EH (cell line): ENCODE data around the gene SMIM32.
A peak's percentile ranks its signal among the peaks of the same experiment; 100 is the strongest.

Source experiments
- DNase-seq: peaks from one replicate; pipeline ENCODE4 v3.0.0-alpha.2; 2015; ENCODE audit warnings: low read depth

SMIM32 gene

DNA sequence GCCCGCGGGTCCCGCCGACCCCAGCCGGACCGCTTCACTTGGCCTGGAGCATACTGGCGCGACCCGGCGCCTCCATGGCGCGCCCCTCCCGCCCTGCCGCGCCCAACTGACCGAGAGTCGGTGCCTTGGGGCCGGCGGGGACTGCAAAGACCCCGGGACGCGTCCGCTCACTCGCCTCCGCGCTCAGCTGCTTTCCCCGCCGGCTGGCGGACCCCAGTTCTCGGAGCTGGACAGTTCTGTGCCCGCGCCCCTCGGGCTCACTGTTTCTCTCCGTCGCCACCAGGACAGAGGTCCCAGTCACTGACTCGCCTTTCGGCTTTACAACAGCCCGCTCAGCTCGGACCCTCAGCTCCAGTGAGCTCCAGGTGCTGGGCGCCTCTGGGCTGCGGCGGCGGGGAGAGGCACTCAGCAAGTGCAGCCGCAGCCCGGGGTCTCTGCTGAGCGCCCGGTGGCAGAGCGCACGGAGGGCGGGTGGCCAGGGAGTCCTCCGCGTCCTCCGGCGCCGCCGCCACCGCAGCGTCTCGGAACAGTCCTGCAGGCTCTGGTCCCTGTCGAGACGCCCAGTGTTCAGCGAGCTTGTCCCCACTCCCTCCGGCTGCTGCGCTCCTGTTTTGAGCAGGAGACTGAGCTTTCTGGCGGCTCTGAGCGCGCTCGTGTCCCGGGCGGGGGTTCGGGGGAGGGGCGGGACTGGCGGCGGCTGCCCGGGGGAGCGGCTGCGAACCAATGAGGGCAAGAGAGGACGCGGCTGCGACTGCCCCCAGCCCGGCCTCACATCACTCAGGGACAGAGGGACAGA, at the start of gene SMIM32:
Gene SMIM32, minus strand, starts transcription at position 637 of the 796 bp plus-strand sequence. CDS start 638 bp downstream, outside the sequence.
- DNase-seq = no peak

DNA sequence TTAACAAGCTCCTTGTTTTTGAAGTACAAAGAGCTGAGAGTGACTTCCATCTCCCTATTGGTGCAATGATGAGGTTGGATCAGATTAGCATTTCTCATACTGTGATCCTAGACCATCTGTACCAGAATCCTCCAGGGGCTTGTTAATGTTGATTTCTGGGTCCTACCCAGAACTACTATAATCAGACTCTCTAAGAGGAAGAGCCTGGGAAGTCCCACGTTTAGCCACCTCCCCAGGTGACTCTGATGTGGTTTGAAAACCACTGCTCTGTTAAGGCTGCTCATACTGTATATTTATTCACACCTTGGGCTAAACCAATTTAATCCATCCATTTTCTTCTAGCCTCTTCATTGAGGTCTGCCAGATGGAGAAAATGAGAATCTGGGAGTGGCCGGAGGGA, 49.6 kb upstream of the SMIM32 start:
- DNase-seq = no peak

DNA sequence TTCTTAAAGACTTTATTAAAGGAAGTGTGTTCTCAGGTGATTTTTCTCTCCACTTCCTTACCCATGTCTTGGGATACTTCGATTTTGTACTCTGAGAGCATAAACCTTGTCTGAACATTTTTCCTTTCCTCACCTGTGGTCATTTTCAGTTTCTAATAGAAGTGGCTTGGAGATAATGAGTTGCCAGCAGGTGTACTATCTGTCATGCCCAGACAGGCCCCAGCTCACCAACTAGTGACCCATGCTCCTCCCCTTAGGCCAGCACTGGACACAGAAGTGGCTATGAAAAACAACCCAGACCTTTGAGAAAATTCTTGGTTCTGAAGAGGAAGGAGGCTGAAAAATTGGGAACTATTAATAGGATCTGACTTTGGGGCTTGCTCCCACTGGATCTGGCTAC, 49.2 kb upstream of the SMIM32 start:
- DNase-seq = no peak

DNA sequence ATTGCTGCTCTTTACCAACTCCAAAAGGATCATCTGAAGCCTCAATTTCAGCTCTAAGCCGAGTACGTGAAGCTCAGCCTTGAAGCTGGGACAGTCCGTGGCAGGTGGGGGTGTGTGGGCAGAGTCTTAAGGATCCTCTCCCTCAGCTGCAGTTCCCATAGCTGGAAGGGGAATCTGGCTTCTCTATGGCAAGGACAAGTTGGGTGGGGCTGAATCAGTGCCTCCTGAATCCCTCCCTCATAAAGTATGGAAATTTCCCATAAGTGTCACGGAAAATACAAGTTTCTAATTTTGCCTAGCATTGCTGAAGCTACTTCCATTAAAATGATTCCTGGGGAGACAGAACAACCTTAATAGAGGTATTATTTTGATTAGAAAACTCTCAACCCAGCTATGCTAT, 47.9 kb upstream of the SMIM32 start:
- DNase-seq = no peak

DNA sequence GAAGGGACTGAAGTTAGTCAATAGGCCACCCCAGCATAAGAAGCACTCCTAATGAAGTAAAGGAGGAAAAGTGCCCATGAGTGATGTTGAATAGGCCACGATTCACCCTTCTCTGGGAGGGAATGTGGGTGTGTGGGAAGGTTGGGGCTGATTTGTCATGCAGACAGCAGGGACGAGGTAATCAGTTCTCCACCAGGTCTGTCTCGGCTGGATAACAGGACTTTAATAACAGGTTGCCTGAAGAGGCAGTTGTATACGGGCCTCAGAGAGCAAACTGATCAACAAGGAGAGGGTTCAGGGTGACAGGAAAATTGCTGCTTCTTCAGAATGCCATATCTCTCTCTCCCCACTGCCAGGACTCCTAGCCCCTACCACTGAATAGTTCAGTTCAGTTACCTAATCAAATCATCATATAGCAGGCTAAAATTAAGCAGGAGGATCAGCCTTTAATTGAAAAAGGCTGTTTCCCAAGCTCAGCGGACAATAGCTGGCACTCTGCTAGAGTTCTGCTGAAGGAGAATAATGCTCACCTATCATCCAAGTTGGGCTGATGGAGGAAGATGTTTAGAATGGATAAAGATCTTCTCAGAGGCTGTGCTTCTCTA, 43.6 kb upstream of the SMIM32 start:
- DNase-seq = no peak

DNA sequence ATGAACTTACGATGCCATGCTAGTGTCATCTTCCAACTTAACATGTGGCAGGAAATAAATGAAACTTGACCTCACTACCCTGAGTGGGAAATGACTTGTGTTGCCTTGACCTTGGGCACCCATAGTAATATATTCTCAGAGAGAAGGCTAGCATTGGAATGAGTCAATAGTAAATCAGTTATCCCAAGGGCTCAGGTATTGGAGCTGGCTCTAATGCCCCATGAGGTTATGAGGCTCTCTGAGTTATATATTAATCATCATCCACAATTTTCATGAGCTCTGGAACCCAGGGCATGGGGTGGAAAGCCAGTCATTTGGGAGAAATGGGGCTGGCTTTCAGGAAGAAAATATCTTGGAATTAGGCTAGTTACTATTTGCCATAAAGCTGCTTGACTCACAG, 42.4 kb upstream of the SMIM32 start:
- DNase-seq = no peak

DNA sequence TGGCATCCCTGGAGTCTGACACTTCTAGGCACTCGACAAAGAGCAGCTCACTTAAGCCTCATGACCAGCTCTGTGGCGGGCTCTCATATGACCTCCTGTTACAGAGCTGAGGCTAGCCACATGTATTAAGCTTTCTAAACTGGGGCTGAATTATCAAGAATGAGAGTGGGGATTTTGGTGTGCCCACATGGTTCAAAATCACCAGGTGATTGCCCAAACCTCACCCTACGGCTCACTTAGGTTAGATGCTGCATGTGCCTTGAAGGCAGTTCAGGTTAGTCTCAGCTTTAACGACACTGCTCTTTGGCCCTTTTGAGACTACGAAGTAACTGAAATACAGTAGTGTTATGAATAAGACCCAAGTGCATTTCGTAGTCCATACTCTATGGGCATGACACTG, 39.4 kb upstream of the SMIM32 start:
- no peak for DNase-seq

DNA sequence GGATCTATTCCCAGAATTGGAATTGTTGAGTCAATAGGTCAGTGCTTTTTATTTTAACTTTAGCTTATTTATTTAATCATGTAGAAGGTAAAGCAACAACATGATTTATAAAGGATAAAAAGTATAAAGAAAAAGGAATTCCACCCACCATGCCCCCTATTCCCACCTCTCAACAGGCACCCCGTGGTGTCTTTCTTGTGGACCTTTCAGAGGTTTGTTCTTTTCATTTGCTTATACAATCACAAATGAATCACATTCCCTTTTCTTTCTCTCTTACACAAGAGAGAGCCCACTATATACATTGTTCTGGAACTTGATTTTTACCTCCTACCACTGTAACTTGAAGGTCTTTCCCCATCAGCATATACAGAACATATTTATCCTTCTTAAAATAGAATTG, 37.2 kb upstream of the SMIM32 start:
- DNase-seq = no peak

DNA sequence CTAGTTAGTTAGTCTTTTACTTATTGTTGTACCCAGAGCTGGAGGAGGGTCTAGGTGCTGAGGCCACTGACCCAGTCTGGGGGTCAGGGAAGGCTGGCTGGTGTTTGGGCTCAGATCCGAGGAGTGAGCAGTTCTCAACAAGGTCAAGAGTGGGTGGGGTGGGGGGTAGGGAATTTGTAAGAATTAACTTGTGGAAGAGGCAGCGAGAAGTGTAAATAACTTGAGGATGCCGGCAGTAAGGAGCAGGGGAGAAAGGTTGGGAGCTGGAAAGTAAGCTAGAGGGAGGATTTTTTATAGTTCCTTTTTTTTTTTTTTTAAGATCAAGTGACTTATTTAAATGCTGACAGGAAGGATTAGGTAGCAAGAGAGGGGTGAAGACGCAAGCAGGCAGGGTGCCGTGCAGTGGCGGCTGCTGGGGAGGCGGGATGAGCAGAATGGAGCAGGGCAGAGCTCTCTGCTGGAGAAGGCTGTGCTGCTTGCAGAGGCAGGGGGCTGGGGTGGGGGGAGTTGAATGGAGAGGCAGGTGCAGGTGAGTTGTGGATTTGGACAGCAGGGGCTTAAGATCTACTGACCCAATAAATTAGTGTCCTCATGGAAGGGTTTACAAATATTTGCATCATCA, 35.3 kb upstream of the SMIM32 start:
- no peak for DNase-seq

DNA sequence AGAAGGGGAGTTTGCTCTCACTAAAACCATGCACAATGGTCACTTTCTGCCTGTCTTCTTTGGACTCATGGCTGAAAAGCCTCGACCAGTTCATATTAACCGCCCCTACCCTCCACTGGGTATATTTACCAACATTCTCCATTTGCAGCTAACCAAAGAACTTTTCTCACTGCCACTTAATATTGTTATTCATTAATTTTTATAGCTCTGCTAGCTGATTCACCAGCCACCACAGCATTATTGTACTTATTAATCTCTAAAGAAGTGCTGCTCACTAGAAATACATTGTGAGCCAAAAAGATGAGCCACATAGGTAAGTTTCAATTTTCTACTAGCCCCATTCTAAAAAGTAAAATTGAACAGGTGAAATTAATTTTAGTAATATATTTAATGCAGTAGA, 33.4 kb upstream of the SMIM32 start:
- no peak for DNase-seq

DNA sequence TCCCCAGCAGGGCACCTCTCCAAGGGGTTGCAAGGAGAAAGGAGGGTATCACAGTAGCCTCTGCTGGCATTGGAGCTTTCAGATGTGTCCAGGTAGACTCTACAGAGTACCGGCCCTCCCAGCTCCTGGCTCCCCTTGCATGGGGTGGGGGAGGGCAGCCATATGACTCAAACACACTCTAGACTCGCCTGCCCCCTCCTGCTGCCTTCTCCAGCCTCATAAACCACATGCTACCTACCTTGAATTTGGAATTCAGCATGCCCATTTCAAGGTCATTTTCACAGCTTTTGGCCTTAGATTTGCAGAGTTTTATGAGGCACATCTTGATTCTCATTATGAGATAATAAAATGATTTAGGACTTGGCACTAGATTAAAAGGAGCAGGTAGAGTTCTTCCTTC, 32.8 kb upstream of the SMIM32 start:
- DNase-seq = no peak

DNA sequence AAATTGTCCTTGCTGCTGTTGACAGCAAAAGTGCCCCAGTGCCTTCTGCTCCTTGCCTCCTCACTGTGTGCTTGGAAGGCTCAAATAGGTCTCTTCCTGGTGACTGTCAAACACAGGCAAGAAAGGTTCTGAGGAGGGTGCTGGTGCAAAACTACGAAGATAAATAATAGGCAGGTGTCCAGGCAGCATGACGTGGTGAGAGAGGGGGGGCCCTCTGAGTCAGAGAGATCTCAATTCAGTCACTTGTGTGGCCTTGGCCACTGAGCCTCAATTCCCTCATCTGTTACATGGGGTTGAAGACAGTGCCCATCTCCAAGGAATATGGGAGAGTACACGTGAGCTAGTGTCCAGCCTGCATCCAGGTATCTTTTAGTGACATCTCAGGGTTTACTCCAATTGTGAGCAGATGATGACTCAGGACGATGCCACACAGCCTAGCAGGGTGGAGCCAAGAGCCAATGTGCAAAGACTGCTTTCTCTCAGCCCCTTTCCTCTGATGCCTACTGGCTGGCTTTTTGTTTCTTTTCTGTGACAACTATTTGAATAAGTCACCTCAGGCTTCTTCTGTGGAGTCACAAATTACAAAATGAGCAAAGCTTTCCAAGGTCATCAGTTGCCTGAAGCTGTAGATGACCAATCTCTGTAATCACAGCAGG, 29.7 kb upstream of the SMIM32 start:
- DNase-seq = no peak

DNA sequence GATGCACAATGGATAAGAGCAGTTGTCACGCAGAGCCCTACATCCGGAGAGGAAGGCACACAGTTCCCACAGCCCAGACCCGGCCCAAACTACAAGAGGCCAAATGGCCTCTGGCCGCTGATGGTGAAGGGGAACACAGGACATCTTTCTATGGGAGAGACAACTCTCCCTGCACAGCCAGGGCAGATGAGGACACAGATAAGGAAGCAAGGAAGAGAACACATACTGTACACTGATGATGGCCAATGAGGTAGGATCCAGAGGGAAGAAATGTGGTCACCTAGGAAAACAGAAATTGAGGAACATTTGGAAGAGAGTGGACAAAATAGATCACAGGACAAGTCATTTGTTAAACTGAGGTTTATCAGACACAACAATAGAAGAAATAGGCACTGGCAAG, 28.4 kb upstream of the SMIM32 start:
- no peak for DNase-seq

DNA sequence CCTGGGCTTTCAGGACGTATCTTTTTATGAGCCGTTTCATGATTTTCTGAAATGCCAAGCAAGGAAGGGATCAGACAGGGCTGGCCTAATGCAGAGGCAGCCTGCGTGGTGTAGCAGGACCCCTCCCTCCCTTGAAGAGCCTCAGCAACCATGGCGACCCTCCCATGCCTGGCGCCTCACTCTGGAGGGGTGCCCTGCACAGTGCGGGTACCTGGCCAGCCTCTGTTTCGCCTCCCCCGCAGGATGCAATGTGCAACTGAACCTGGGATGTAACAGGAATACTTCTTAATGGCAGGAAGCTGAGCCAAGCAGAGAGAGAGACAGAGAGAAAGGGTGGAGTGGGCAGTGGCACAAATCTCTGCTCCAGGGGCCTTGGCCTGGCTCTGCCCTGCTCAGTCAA, 23.3 kb upstream of the SMIM32 start:
- no peak for DNase-seq

DNA sequence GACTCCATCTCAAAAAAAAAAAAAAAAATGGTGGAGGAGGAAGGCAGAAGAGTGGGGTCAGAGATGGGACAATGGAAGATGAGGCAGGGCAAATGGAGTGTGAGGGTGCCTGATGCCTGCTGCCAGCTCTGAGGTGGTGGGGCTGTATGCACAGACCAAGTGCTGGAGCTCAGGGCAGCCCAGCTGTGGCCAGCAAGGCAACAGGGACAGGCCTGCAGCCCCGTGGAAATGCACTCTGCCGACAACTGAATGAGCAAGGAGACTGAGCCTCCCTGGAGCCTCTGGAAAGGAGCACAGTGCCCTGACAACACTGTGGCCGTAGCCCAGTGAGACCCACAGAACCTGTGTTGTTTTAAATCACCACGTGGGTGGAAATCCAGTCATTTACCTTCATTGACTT, 22.9 kb upstream of the SMIM32 start:
- no peak for DNase-seq

DNA sequence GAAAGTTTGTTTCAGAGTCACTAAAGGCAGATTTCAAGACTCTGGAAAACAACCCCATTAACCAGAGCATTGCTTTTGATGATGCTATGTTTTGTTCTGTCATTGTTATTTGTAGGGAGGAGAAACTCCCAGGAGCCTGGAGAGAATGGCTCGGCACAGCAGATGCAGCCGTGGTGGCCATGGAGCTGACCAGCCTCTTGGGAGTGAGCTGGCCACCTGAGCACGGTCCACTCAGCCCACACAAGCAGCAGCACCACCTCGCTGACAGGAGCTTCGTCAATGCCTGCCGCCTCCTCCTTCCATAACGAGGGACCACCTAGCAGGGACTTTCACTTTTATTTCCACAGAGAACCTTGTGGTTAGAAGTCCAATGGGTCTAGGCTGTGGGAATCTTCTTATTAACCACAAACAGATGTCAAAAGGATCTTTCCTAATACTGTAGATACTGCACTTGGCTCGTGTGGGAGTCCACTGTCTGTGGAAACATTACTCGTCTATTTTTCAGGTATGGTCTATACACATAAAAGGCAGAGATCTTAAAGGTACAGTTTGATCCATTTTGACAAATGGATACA, 21.0 kb upstream of the SMIM32 start:
- no peak for DNase-seq

DNA sequence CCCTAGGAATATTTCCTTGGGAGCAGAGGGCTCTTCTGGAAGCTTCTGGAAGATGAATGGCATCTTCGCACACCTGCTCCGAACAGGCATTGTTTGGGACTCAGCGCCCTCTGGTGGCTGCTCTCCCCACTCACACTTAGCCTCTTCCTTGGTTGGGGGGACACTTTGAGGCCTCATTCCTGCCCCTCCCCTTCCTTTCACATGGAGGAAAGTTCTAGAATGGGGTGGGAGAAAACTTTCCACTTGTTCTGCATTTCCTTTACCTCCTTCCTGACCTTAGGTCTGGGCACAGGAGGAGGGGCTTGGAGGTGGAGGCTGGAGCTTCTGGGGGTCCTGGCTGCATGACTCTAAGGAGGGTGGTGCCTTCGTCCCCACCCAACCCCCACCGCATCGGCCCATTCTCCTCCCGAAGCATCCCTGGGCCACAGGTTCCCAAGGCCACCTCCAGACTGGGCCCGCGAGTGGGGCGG, 19.3 kb upstream of the SMIM32 start:
- peak; percentile 46 for DNase-seq

DNA sequence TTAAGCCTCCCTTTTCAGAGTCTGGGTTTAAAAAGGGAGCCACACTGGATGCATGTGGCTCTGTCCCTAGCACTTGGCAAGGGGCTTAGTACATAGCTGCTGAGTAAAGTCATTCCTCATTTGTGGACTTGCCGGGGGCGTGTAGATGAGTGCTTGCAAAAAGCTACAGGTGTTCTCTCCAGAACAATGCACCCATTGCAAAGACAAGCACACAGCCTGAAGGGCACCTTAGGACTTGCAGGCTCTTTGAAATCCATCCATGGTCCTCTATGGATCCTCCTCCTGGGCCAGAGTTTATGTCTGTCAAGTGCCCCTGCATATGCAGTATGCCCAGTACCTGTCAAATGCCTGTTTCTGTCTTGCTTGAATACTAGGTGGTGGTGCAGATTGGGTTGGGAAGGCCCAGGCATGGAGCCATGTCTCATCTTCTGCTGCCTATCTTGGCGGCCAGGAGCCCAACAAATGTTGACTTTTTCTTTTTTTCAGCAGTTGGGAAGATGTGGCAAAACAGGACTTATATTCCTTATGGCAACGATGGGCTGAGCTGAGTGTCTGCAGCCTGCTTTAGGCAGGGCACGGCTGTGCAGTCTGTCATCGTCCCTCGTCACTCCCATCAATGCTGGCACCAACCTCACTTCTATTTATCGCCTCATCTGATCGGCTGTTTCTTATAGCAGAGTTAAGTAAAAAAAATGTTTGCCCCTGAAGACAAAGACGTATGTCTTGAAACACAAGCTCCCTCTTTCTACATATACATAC, 18.5 kb upstream of the SMIM32 start:
- DNase-seq = no peak

DNA sequence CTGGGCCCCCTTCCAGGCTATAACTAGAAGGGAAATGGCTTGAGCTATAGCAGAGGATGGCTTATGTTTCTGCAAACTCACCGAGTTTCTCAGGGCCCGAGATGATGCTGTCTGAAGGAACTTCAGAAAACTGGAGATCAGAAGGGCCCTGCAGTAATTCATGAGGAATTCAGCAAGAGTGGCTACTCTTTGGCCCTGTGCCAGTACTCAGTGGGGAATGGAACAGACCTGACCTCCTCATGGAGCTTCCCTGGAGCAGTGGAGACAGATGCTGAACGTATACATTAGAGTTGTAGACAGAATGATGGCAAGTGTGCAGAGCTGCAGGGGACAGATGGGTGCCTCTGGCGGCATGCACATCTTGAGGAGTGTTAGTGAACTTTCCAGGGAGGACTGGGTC, 17.3 kb upstream of the SMIM32 start:
- DNase-seq = peak; percentile 24

DNA sequence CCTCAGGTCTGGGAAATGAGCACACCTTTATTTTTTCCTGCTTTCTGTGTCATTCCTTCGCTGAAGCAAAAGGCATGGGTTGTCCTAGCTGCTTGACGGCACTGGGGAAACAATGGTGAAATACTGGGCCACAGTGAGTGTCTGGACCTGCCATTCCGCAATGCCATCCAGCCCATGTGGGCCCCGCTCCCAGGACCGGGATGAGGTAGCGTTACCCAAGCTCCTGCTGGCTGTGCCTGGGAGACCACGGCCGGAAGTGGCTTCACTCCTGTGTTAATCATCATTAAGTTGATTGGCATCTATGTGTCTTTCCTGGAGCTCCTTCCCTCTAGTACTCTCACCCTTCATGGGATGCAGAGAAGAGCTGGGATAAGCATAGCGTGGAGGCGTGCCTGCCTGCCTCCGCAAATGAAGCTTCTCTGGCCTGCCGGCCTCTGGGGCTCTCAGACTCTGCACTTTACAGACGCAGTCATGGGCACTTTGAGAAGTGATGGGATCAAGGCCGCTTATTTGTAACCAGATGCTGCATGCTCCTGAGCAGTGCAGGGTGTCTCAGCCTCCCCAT, 16.5 kb upstream of the SMIM32 start:
- DNase-seq = no peak

DNA sequence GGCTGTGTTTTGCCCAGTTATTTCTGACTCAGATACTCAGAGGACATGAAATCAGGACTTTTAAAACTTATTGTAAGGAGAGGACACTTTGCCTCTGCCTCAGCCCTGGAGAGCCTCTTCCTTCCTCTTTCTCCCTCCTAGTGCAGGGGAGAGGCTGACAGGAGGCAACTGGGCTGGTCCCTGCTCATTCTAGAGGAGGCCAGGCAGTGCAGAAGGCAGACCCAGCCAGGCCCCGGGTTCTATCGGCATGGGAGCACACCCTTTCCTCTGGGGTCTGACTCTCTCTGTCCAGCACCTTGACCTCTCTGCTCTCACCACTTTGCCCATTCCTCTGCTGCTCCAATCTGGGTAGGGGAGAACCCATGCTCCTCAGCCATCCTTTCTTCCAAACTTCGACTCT, 16.0 kb upstream of the SMIM32 start:
- DNase-seq = no peak
